T47D (cell line): ENCODE measurements around the gene BLOC1S2.
A peak's percentile ranks its signal among the peaks of the same experiment; 100 is the strongest.
"Not testable (repeated sequence)": the region's sequence is repeated elsewhere in the genome, so short reads cannot be mapped to it uniquely, and the experiment has no call there.

Source experiments
- DNase-seq, 2 experiments: peaks; one replicate each; pipeline versions ENCODE4 v3.0.0 to v3.0.0-alpha.2; 2011 to 2012; ENCODE audit warnings: low read depth in 1 of 2, low spot score in 1 of 2
- JUND ChIP-seq: IDR thresholded peaks from 2 replicates; pipeline ENCODE4 v1.6.1; 2012; ENCODE audit warnings: low read depth
- in situ Hi-C: cut with HindIII; loops from 2 replicates; pipeline ENCODE4 v1.10.0; 2016; ENCODE audit warnings: low sequenced_read_pairs, low pct_unique_long_range_greater_than_20kb

The BLOC1S2 gene

GRCh38 chr10:100282907-100283306 lies 3.6 kb downstream of the BLOC1S2 start:
- no peak for DNase-seq
- no peak for TF ChIP-seq JUND
- in situ Hi-C loops = no loop called here

- DNase-seq, in situ Hi-C loops: not testable (repeated sequence)
Observed at GRCh38 chr10:100276971-100277370, 9.5 kb downstream of the BLOC1S2 start.

DNA sequence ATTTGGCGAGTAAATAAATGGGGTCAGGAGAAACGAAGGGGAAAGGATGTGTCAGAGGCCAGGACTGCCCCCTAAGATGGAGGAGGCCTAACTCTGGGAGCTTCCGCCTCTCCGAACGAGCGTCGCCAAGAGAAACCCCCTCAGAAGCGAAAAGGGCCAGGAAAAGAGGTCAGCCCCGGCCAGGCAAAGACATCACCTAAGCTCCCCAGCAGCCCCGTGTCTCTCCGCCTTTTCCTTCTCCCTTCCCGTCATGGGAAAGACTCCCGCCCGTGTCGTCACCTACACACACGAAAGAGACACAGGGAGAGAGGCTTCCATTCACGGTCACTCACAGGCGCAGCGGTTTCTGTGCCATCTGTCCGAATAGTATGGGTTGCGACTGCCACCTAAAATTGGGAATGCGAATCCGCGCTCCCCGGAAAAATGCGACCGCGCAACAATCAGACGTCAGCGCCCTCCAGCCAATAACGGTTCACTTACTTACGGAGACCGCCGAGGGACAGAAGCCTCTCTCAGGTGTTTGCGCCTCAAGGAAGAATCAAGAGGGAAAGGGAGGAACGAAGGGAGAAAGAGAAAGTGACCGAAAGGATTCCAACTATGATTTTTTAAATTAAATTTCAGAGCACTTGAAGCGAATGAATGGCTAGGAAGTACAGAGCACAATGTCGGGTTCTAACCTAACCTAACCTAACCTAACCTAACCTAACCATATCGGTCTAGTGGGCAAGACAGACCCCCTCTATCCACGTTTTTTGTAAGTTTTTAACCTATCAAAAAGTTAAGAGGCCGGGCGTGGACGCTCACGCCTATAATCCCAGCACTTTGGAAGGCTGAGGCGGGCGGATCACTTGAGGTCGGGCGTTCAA lies 19.0 kb downstream of the BLOC1S2 start, which contains the start of gene CWF19L1:
TSS of gene CWF19L1 (minus strand) at position 400 of the 866 bp plus-strand sequence. CDS start at position 355, 45 bp downstream.
- TF ChIP-seq JUND = no peak
- in situ Hi-C loops = no loop called here
- DNase-seq = peak; percentile 80 to 95

- DNase-seq = no peak
- in situ Hi-C loops = no loop called here
- no peak for TF ChIP-seq JUND
Observed at GRCh38 chr10:100265821-100266485, 20.5 kb downstream of the BLOC1S2 start.

GRCh38 chr10:100254191-100254590 lies 32.3 kb downstream of the BLOC1S2 start:
- DNase-seq = no peak
- no peak for TF ChIP-seq JUND
- in situ Hi-C loops = no loop called here

DNA sequence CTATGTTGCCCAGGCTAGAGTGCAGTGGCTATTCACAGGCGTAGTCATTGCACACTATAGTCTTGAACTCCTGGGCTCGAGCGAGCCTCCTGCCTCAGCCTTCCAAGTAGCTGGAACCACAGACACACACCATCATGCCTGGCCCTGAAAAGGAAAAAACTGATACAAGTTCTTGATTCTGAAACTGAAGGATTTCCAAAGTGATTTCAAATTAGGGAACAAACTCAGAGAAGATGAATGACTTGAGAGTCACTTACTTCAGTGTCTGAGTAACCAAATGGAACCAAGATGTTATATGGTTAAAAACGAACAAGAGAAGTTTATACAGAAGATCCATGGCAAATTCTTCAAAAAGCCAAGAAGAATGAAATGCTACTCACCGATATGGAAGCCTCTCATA lies 33.4 kb downstream of the BLOC1S2 start:
- no peak for DNase-seq
- TF ChIP-seq JUND = no peak
- in situ Hi-C loops = no loop called here

GRCh38 chr10:100248820-100249219 lies 37.7 kb downstream of the BLOC1S2 start:
- DNase-seq = no peak
- no peak for TF ChIP-seq JUND
- in situ Hi-C loops = no loop called here

DNA sequence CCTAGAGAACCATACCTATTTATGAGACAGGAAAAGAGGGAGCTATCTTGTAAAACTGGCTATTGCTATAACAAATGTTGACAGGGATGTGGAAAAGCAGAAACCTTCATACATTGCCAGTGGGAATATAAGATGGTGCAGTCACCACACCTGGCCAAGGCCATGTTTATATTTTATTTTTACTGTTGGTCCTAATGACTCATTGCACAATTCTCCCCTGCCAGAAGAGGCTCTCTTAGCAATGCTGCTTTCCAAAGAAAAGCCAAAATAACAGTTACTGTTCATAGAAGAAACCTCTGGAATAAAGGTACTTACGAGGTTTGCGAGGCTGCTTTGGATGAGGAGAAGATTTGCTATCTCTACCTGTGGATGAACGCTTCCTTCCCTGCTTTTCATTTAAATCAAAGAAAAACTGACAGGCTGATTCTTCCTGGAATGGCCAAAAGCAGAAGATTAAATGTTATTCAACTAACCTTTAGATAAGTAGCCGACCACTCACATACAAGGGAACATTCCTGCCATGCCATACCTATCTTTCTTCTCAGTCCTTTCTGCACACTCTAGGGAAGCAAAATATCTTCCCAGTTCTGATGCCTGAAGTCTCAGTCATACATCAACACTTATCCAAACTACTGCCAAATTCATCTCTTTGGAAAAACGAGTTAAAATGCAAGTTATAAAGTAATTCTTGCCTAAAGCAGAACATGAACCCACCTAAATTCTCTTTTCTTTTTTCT lies 40.8 kb downstream of the BLOC1S2 start:
- no peak for TF ChIP-seq JUND
- in situ Hi-C loops = no loop called here
- DNase-seq = no peak

GRCh38 chr10:100239851-100240250 lies 46.6 kb downstream of the BLOC1S2 start:
- in situ Hi-C loops = no loop called here
- TF ChIP-seq JUND = no peak
- no peak for DNase-seq

DNA sequence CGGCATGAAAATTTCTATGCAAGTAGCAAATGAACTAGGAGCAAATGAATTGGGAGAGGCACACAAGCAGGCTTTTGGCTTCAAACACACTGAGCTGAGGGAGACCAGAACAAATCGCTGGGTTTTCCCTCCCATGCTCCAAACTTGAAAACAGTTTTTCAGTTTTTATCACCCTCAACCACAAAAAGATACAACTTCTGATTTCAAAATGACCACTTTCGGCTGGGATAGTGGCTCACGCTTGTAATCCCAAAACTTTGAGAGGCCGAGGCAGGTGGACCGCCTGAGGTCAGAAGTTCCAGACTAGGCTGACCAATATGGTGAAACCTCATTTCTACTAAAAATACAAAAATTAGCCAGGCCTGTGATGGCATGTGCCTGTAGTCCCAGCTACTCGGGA lies 48.1 kb downstream of the BLOC1S2 start:
- no peak for DNase-seq
- in situ Hi-C loops = no loop called here
- no peak for TF ChIP-seq JUND

GRCh38 chr10:100232101-100232500 lies 54.4 kb downstream of the BLOC1S2 start:
- in situ Hi-C loops = no loop called here
- DNase-seq = no peak
- no peak for TF ChIP-seq JUND

DNA sequence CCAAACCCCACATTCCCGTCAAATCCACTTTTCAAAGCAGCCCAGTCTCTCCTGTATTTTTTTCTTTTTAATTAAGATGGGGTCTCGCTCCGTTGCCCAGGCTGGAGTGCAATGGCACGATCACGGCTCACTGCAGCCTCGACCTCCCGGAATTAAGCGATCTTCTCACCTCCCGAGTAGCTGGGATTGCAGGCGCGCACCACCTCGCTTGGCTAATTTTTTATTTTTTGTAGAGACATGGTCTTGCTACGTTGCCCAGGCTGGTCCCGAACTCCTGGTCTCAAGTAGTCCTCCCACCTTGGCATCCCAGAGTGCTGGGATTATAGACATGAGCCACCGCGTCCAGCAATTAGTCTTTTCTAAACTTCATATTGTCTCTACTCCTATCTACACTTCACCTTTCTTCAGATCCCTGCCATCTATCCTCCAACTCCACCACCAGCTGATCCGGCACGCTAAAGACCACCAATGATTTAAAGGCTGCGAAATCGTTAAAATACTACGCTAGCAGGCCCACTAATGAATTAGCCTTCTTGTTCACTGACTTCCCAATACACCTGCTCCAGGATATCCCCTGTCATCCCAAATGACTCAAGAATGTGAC lies 56.6 kb downstream of the BLOC1S2 start:
- in situ Hi-C loops = no loop called here
- TF ChIP-seq JUND = no peak
- DNase-seq = no peak

DNA sequence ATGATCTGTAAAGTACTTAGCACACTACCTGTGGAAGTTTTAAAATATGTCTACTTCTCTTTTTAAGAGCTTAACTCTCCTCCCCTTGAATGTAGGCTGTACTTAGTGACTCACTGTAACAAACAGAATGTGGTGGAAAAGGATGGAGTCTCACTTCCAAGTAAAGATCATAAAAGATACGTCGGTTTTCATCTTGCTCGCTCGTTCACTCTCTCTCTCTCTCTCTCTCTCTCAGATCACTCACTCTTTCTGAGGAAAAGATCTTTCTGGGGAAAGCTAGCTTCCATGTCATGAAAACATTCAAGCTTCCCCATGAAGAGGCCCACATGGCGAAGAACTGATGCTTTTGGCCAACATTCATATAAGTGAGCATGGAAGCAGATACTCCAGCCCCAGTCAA lies 62.6 kb downstream of the BLOC1S2 start:
- no peak for DNase-seq
- in situ Hi-C loops = no loop called here
- TF ChIP-seq JUND = no peak
